ENCODE data around the gene BCL7A. TPM values are rescaled to one million over a fixed set of nuclear protein-coding genes. Genes with fewer than 3 reads are reported as not detected.
A peak's percentile ranks its signal among the peaks of the same experiment; 100 is the strongest.

The BCL7A gene
- total and polyA plus RNA-seq, 9 of the 15 experiments (the other 6 are each of a cell fraction or from before 2014, with no cell fraction given): 0.25 to 21.9 (median 14.9) TPM

GRCh38 chr12:122067548-122067947 lies 45.9 kb downstream of the BCL7A start:
- FAIRE-seq: no peak
- DNase-seq (ENCODE audit: extremely low read depth in 1 of 4, low spot score in 3 of 4): no peak
- 0 out of 4 replicates have a peak overlapping the region, but pooled peaks of 1 of the 2 experiments have one; percentile 48 for H3K9ac ChIP-seq (ENCODE audit: insufficient read depth in 1 of 2, low read depth in 2 of 2, low read length in 2 of 2)
- ATAC-seq: no peak
- intact Hi-C loops (cut with micrococcal nuclease) (no loop called here), in situ Hi-C loops (cut with MboI) (no loop called here)
- ChIA-PET POLR2A (interaction anchor here (0.9 to 1.6 kb wide), 2 partner anchors 8 to 24 kb away, joined by 3 to 7 read pairs; no protein-coding TSS in a partner anchor), CTCF (ENCODE audit: low intra/inter-chr PET ratio) (no interaction called here)
- no peaks in the 10 kb centered on the region for H3K27me3 ChIP-seq (ENCODE audit: control insufficient read depth in 2 of 2, insufficient read depth in 2 of 2, low read length in 2 of 2)
- H3K4me1 ChIP-seq (replicated peaks in 1 of 2; ENCODE audit: control insufficient read depth in 2 of 2, insufficient read depth in 2 of 2, low read length in 2 of 2): peaks cover 44 to 58% of the 10 kb centered on the region in 2 experiments
- no peaks in the 10 kb centered on the region for H4K20me1 ChIP-seq (replicated peaks; ENCODE audit: control insufficient read depth, insufficient read depth, low read length)
- TF ChIP-seq CEBPB (tag; IDR thresholded peaks at IDR 0.05) (peak; percentile 64; the same call in 1 of the 2 replicates), ZNF668 (CRISPR knock-in tag; IDR thresholded peaks at IDR 0.05) (no peak), SP2 (IDR thresholded peaks at IDR 0.05; ENCODE audit: extremely low read depth, low read depth, low read length, poor library complexity, severe bottlenecking) (no peak)
- H3K4me3 ChIP-seq: no peak overlapping the region
- peaks cover 33% of the 10 kb centered on the region for H3K36me3 ChIP-seq (ENCODE audit: control insufficient read depth, insufficient read depth, low read length)
- no peaks in the 10 kb centered on the region for H3K9me1 ChIP-seq (ENCODE audit: control insufficient read depth, insufficient read depth, low read length)
- peaks cover 47% of the 10 kb centered on the region for H3K79me2 ChIP-seq (ENCODE audit: control insufficient read depth, insufficient read depth, low read length)
- no peak overlapping the region for H3K27ac ChIP-seq (ENCODE audit: extremely low read depth, low read depth, low read length)
- no peak overlapping the region for H3K4me2 ChIP-seq (ENCODE audit: insufficient read depth, low read length)
- no peak overlapping the region for H2AFZ ChIP-seq (ENCODE audit: low read depth, low read length)
- 93% methylated on average over 5 of the region's 5 CpGs for WGBS (ENCODE audit: insufficient coverage, low coverage, missing lambda C conversion rate)
- no peaks in the 10 kb centered on the region for H3K9me3 ChIP-seq (replicated peaks; ENCODE audit: control insufficient read depth, insufficient read depth, low read depth, low read length)
- BruUV-seq (replicated peaks): no TSS peak

GRCh38 chr12:122067966-122068365 lies 46.3 kb downstream of the BCL7A start:
- H3K79me2 ChIP-seq (ENCODE audit: control insufficient read depth, insufficient read depth, low read length): peaks cover 47% of the 10 kb centered on the region
- 0 out of 4 replicates have a peak overlapping the region, but pooled peaks of 1 of the 2 experiments have one; percentile 48 for H3K9ac ChIP-seq (ENCODE audit: insufficient read depth in 1 of 2, low read depth in 2 of 2, low read length in 2 of 2)
- no peaks in the 10 kb centered on the region for H3K9me1 ChIP-seq (ENCODE audit: control insufficient read depth, insufficient read depth, low read length)
- ChIA-PET CTCF (ENCODE audit: low intra/inter-chr PET ratio) (no interaction called here), POLR2A (interaction anchor here (0.9 kb wide), 1 partner anchor 23 kb away, joined by 3 read pairs; no protein-coding TSS in a partner anchor)
- peaks cover 33% of the 10 kb centered on the region for H3K36me3 ChIP-seq (ENCODE audit: control insufficient read depth, insufficient read depth, low read length)
- H2AFZ ChIP-seq (ENCODE audit: low read depth, low read length): no peak overlapping the region
- in situ Hi-C loops (cut with MboI) (no loop called here), intact Hi-C loops (cut with micrococcal nuclease) (no loop called here)
- no peaks in the 10 kb centered on the region for H3K27me3 ChIP-seq (ENCODE audit: control insufficient read depth in 2 of 2, insufficient read depth in 2 of 2, low read length in 2 of 2)
- H4K20me1 ChIP-seq (replicated peaks; ENCODE audit: control insufficient read depth, insufficient read depth, low read length): no peaks in the 10 kb centered on the region
- 75% methylated on average over 13 of the region's 13 CpGs for WGBS (ENCODE audit: insufficient coverage, low coverage, missing lambda C conversion rate)
- no peaks in the 10 kb centered on the region for H3K9me3 ChIP-seq (replicated peaks; ENCODE audit: control insufficient read depth, insufficient read depth, low read depth, low read length)
- peaks cover 41 to 55% of the 10 kb centered on the region in 2 experiments for H3K4me1 ChIP-seq (replicated peaks in 1 of 2; ENCODE audit: control insufficient read depth in 2 of 2, insufficient read depth in 2 of 2, low read length in 2 of 2)
- no peak for DNase-seq (ENCODE audit: extremely low read depth in 1 of 4, low spot score in 3 of 4)
- H3K4me2 ChIP-seq (ENCODE audit: insufficient read depth, low read length): no peak overlapping the region
- no TSS peak for BruUV-seq (replicated peaks)
- ATAC-seq: no peak
- no peak overlapping the region for H3K27ac ChIP-seq (ENCODE audit: extremely low read depth, low read depth, low read length)
- H3K4me3 ChIP-seq: no peak overlapping the region
- FAIRE-seq: no peak
- TF ChIP-seq NCOA1 (IDR thresholded peaks at IDR 0.05; ENCODE audit: low read depth) (no peak), NFE2L1 (tag; IDR thresholded peaks at IDR 0.05; ENCODE audit: borderline replicate concordance, low read depth) (no peak), DPF2 (IDR thresholded peaks at IDR 0.05) (no peak), SFPQ (IDR thresholded peaks at IDR 0.05; ENCODE audit: low read depth, low read length) (no peak), ETV5 (CRISPR knock-in tag; IDR thresholded peaks at IDR 0.05; ENCODE audit: low read depth) (no peak), EZH2 (IDR thresholded peaks at IDR 0.05; ENCODE audit: borderline replicate concordance, low read depth, low read length) (no peak), RHOXF2B (CRISPR knock-in tag; conservative IDR thresholded peaks at IDR 0.05) (no peak), POLR3G (IDR thresholded peaks at IDR 0.05; ENCODE audit: extremely low read depth, insufficient read length, insufficient replicate concordance) (no peak), ETV6 (IDR thresholded peaks at IDR 0.05; ENCODE audit: borderline replicate concordance in 1 of 2, low read depth in 2 of 2, low read length in 1 of 2) (no peak), ETV6 (CRISPR knock-in tag; IDR thresholded peaks at IDR 0.05; ENCODE audit: borderline replicate concordance) (no peak), HES1 (IDR thresholded peaks at IDR 0.05; ENCODE audit: low read depth) (no peak), FOXA1 (IDR thresholded peaks at IDR 0.05; ENCODE audit: borderline replicate concordance) (no peak)
